Right ventricle myocardium superior (tissue), 1 donor: ENCODE results near the gene STC2. TPM values are rescaled to one million over a fixed set of nuclear protein-coding genes. Genes with fewer than 3 reads are reported as not detected.

Experiments used
- ATAC-seq: fragments of 200-7000 bp; cut with Tn5 transposase; one replicate; pipeline ENCODE4 v1.9.1; 2020; ENCODE audit warnings: mild to moderate bottlenecking; ENCODE audit not compliant: poor library complexity
- DNase-seq: peaks from one replicate; pipeline ENCODE4 v3.0.0-alpha.2; 2020
- intact Hi-C: fragments of 100-400 bp; cut with DNase I; formaldehyde crosslinking; loops from one replicate; pipeline ENCODE4 v1.11.2; 2022
- total RNA-seq: library from RNA; stranded (reverse); fragmentation: NEBNext Ultra II Directional; extraction: Animal tissue kit (Norgen Biotek cat#: 25700); gene quantifications from one replicate; pipeline ENCODE4 v1.2.1, GENCODE V29; 2021
- donor health status: DM: no; HTN: yes; CAD: no; lungs with severe emphysema.

The STC2 gene
- total RNA-seq, 1 donor from 2014 or later = 9.6 TPM

DNA sequence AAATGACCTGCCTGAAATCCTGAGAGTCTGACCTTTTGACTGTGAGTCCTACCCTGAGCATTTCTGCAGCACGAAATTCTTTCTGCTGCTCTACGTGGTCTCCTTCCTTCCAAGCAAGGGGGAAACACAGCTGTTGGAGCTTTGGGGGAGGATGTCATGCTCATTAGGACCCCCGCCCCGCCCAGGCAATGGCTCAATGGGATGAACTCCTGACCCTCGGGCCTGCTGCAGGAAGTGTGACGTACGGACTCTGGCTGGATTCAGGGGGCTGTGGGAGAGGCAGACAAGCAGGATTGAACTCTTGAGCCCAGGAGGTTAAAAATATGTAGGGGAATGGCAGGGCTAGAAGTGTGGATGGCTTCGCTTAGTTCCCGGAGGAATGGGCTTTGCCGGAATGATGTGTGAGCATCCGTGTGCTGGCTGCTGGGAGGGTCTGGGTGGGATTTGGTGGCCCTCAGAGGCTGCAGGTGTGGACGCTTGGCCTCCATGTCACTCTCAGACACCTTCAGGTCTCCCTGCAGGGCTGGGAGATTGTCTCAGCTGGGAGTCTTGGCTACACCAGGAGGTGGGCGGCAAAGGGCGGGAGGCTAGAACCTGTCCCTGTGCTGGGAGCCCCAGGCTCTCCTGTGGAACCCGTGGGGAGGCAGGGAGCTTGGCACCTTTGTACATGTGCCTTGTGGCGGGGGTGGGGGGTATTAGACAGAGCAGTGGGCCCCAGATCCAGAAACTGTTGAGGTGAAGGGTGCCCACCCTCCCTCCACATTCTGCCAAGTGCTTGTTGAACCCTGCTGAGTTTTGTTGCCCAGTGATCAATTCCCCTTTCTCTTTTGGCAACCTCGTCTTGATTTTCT is 26.3 kb downstream of the STC2 start:
- DNase-seq = no peak

GRCh38 chr5:173300389-173301047 is 27.7 kb downstream of the STC2 start:
- intact Hi-C loops = no loop called here
- ATAC-seq (no peak), DNase-seq (no peak)

More for the DNA sequence above, 26.3 kb downstream of the STC2 start:
- no peak for ATAC-seq
- intact Hi-C loops = no loop called here

- ATAC-seq (no peak), DNase-seq (no peak)
- intact Hi-C loops = loop anchor here (10.0 kb wide), 1 partner anchor 275 kb away; no protein-coding TSS in a partner anchor
These were observed 28.4 kb downstream of the STC2 start for GRCh38 chr5:173299820-173300219.

GRCh38 chr5:173298213-173298926 is 29.8 kb downstream of the STC2 start:
- no peak for DNase-seq
- intact Hi-C loops = loop anchor here (10.0 kb wide), 1 partner anchor 276 kb away; no protein-coding TSS in a partner anchor
- ATAC-seq = no peak

DNA sequence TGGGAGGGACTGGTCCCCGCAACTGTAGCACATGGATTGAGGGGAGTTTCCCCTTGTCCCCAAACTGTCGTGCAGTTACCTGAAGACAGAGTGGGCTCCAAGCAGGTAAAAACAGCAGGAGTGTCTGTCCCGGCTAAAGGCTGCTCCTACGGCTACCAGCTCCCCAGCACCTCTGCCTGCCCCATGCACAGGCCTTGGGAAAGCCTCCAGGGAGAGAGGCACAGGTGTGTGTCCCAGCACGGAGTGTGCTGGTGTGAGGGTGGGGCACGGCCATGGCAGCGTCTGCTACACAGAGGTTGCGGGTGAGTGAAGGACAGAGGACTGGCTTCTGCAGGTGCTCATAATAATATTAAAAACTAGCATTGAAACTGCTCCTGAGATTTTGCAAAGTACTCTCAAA is 30.4 kb downstream of the STC2 start:
- DNase-seq = no peak
- intact Hi-C loops = loop anchor here (10.0 kb wide), 1 partner anchor 277 kb away; no protein-coding TSS in a partner anchor
- ATAC-seq = no peak

DNA sequence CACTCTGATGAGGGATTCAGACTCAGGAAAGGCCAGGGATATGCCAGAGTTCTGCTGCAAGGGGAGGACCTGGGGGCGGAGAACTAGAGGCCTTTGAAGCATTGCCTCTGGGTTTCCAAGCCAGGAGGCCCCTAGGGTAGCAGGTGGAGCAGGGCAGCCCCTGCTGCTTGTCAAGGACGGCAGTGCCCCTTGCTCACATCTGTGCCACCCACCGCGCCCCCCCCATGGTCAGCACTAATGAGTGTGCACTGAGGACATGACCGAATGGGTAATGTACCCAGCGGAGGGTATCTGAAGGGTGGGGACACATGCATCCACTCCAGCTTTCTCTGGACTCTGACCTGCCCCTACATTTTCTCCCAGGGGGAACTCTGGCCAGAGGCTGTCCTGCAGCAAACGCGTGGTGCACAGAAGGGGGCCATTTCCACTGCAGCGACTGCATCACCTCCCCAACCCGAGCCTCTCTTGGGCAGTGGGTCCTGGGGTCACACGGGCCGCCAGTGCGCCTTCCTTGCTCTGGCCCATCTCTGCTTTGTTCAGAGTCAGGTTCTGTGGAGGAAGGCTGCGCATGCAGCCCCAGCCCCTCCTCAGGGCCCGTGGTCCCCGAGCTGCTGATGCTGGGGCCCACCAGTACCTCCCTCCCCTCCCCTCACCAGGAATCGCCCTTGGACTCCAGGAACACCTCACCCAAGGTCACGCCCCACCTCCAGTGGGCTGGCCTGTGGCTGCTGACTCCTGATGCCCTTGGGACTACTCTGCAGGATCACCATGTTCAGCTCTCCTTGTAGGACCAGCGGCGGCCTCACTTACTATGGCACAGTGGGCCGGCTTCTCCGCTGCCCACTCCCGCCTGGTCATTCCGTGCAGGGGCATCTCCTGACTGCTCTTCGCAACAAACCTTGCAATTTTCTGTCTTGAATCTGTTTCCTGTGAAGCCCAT is 31.2 kb downstream of the STC2 start:
- ATAC-seq = no peak
- intact Hi-C loops = loop anchor here (10.0 kb wide), 1 partner anchor 278 kb away; no protein-coding TSS in a partner anchor
- no peak for DNase-seq

DNA sequence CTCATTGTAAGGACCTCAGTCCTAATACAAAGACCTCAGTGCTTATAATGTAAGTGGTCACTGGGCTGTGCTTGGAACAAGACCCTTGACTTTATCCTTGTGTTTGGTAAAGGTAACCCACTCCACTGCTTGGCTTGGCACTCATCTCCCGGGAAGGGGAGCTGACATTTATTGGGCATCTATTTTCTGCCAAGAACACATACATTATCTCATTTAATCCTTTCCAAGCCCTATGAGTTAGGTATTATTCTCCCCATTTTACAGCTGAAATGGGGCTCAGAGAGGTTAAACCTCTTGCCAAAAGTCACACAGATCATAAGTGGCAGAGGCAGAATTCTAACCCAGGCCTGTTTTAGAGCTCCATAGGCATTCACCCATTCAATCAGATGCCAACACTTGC is 32.4 kb downstream of the STC2 start:
- intact Hi-C loops = loop anchor here (10.0 kb wide), 1 partner anchor 279 kb away; no protein-coding TSS in a partner anchor
- no peak for ATAC-seq
- no peak for DNase-seq

DNA sequence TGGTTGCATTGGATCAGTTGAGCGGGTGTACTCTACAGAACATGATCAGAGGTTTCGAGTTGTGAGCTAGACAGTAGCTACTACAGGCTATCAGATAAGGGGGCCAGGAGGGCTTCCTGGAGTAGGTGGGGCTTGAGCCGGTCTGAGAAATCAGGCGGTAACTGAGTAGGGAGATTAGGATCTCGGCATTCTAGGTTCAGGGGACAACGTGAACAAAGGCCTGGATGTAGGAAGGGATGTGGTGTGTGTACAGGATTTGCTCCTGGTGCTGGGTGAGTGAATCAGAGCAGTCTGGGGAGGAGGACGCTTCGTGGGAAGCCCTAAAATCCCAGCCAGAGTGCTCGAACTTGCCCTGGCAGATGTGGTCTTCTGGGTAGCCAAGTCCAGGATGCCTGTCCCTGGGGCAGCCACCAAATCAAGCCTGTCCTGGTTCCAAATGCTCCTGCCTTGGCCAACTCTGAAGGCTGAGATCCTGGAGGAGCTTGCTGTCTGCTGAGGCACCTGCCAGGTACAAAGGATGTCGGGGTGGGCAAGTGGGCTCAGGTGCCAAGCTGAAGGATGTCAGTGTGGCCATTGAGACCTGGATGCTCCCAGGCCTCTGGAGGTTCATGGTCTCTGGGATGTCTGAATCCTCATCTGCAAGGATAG is 33.4 kb downstream of the STC2 start:
- intact Hi-C loops = loop anchor here (1.0 to 10.0 kb wide), 2 partner anchors 38 to 280 kb away; no protein-coding TSS in a partner anchor

DNA sequence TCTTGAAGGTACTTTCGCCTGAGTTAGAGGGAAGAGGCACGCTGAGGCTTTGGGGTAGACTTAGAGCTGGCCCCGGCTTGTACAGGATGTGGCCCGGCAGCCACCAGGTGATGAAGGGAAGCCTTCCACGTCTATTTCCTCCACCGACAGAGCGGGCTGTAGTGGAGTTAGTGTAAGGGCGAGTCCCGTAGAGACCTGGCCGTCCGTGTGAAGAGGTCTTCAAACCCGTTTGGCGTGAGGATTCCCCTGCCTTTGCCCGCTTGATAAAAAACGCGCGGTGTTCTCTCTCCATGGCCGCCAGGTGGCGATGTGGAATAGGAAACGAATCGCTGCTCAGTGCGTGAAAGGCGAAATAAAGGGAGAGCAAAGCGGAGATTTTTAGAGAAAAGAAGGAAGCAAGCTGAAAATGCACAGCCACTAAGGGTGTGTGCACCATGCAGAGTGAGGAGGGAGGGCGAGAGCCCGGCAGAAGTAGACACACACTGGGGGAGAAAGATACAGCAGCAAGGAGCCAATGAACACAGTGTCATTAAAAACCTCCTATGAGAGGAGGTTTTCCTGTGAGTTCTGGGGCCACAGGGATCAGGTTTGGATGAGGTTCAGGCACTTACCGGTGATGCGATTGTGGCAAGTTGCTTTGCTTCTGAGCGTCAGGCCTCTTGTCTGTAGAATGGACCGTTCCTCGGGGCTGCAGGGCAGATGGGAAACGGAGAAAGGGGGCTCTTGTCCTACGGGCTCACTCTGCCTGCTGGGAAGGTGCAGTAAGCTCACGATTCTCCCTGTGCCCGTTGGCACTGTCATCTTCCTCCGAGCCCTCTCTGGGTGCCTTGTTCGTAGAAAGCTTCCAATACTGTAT is 34.2 kb downstream of the STC2 start:
- peak; percentile 85 for DNase-seq
- intact Hi-C loops = loop anchor here (1.0 to 10.0 kb wide), 2 partner anchors 38 to 281 kb away; no protein-coding TSS in a partner anchor
- ATAC-seq = peak; percentile 78

More for the DNA sequence above, 33.4 kb downstream of the STC2 start:
- ATAC-seq (no peak), DNase-seq (no peak)

- intact Hi-C loops = loop anchor here (10.0 kb wide), 1 partner anchor 283 kb away; no protein-coding TSS in a partner anchor
- DNase-seq (no peak), ATAC-seq (no peak)
These were observed 36.2 kb downstream of the STC2 start for GRCh38 chr5:173291722-173292658.

DNA sequence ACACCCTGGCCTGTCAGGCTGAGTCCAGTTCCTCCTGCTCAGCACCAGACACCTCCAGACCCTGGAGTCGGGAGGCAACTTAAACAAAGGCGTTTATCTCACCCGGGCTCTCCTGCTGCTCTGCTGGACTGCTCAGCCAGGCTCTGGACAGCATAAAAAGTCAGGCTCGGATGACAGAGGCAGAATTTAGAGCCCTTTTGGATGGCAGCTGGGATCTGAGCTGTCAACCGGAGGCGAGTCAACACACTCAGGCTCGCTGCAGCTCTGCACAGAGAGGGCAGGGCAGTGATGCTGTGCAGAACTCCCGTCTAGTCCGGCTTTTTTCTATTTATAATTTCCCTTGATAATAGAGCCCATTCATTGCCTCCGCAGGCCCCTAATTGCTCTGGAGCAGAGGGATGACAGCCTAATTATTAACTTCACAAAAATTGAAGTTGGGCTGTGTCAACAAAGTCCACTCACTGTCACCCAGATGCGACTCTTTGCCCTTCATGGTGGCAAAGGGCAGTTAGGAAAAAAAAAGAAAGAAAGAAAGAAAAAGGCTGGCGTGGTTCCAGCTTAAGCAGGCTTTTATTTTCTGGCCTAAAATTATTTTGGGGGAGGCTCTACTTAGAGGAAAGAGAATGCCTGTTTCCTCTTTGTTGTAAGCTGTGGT is 37.6 kb downstream of the STC2 start:
- peak; percentile 62 for ATAC-seq
- DNase-seq = no peak
- intact Hi-C loops = loop anchor here (10.0 kb wide), 1 partner anchor 284 kb away; no protein-coding TSS in a partner anchor

- ATAC-seq = no peak
- DNase-seq = no peak
- intact Hi-C loops = loop anchor here (5.0 kb wide), 1 partner anchor 307 kb away; the partner anchor contains the start of gene ATP6V0E1
These were observed 38.8 kb downstream of the STC2 start for GRCh38 chr5:173289372-173289771.

DNA sequence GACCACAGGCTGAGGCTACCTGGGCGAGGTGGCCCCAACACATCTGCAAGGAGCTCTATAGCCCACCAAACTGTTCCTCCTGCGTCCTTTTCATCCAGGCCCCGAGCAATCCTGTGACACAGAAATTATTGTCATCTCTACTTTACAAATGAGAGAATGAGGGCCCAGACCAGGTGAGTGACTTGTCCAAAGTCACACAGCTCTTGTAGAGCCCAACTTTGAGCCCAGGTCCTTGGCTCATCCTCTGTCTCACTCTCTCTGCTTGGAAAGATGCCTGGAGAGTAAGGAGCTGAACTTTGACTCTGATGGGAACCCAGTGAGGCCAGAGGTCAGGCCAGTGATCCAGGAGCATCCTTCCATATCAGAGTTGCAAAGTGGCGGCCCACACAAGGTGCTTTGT is 39.6 kb downstream of the STC2 start:
- intact Hi-C loops = loop anchor here (5.0 kb wide), 1 partner anchor 306 kb away; the partner anchor contains the start of gene ATP6V0E1
- no peak for ATAC-seq
- DNase-seq = no peak

GRCh38 chr5:173287086-173287485 is 41.1 kb downstream of the STC2 start:
- intact Hi-C loops = loop anchor here (5.0 kb wide), 1 partner anchor 305 kb away; the partner anchor contains the start of gene ATP6V0E1
- DNase-seq = no peak
- no peak for ATAC-seq
